HepG2 (cell line): Measurements from ENCODE around the gene DHRS13. TPM values are rescaled to one million over a fixed set of nuclear protein-coding genes. Genes with fewer than 3 reads are reported as not detected.

Experiments
- BRF2 ChIP-seq: sonication (generic); formaldehyde crosslinking; IDR thresholded peaks from 2 replicates; pipeline ENCODE4 v1.8.1; 2022; ENCODE audit warnings: mild to moderate bottlenecking, missing genetic modification reagents
- CEBPB ChIP-seq: IDR thresholded peaks from 2 replicates; pipeline ENCODE4 v1.6.1; 2011; ENCODE audit warnings: low read depth, low read length, improper control_type of control experiment, borderline replicate concordance
- FOXO1 ChIP-seq: sonication (generic); formaldehyde crosslinking; IDR thresholded peaks from 2 replicates; pipeline ENCODE4 v1.4.0; 2020; ENCODE audit warnings: missing genetic modification reagents
- HES4 ChIP-seq: sonication (generic); formaldehyde crosslinking; IDR thresholded peaks from 2 replicates; pipeline ENCODE4 v1.9.0; 2021; ENCODE audit warnings: mild to moderate bottlenecking, missing genetic modification reagents, borderline replicate concordance
- MTF2 ChIP-seq: sonication (generic); formaldehyde crosslinking; IDR thresholded peaks from 2 replicates; pipeline ENCODE4 v1.5.0; 2020; ENCODE audit warnings: missing genetic modification reagents, borderline replicate concordance
- MZF1 ChIP-seq: sonication (generic); formaldehyde crosslinking; IDR thresholded peaks from 2 replicates; pipeline ENCODE4 v1.8.1; 2023; ENCODE audit warnings: mild to moderate bottlenecking, missing genetic modification reagents, borderline replicate concordance
- NAIF1 ChIP-seq: sonication (generic); formaldehyde crosslinking; IDR thresholded peaks from 2 replicates; pipeline ENCODE4 v1.5.0; 2020; ENCODE audit warnings: mild to moderate bottlenecking, missing genetic modification reagents, borderline replicate concordance
- NCOA5 ChIP-seq: sonication (generic); formaldehyde crosslinking; IDR thresholded peaks from 2 replicates; pipeline ENCODE4 v1.4.0; 2020; ENCODE audit warnings: missing genetic modification reagents
- NCOR1 ChIP-seq: fragments of 200-600 bp; sonication (generic); IDR thresholded peaks from 2 replicates; pipeline ENCODE4 v1.7.0; 2017; ENCODE audit warnings: antibody characterized with exemption, low read length, borderline replicate concordance
- PAX8 ChIP-seq: sonication (generic); formaldehyde crosslinking; IDR thresholded peaks from 2 replicates; pipeline ENCODE4 v1.8.0; 2022; ENCODE audit warnings: mild to moderate bottlenecking, missing genetic modification reagents, borderline replicate concordance
- RAD51 ChIP-seq: fragments of 450-650 bp; IDR thresholded peaks from 2 replicates; pipeline ENCODE4 v1.6.1; 2016; ENCODE audit warnings: borderline replicate concordance
- RORA ChIP-seq: sonication (generic); formaldehyde crosslinking; IDR thresholded peaks from 2 replicates; pipeline ENCODE4 v1.5.0; 2020; ENCODE audit warnings: mild to moderate bottlenecking, missing genetic modification reagents, moderate library complexity
- SRSF1 ChIP-seq: fragments of 200-400 bp; formaldehyde crosslinking; optimal IDR thresholded peaks from 2 replicates; pipeline ENCODE3; 2017; ENCODE audit warnings: mild to moderate bottlenecking, low read depth, low read length, moderate library complexity
- YEATS2 ChIP-seq: sonication (generic); formaldehyde crosslinking; IDR thresholded peaks from 2 replicates; pipeline ENCODE4 v1.4.0; 2020; ENCODE audit warnings: missing genetic modification reagents, borderline replicate concordance
- ZKSCAN8 ChIP-seq: IDR thresholded peaks from 2 replicates; pipeline ENCODE4 v1.6.1; 2016; ENCODE audit warnings: borderline replicate concordance, missing genetic modification reagents, missing compliant biosample characterization
- ZNF251 ChIP-seq: sonication (generic); formaldehyde crosslinking; IDR thresholded peaks from 2 replicates; pipeline ENCODE4 v1.9.0; 2021; ENCODE audit warnings: mild to moderate bottlenecking, missing genetic modification reagents
- ZNF292 ChIP-seq: sonication (generic); formaldehyde crosslinking; IDR thresholded peaks from 2 replicates; pipeline ENCODE4 v1.8.1; 2022; ENCODE audit warnings: mild to moderate bottlenecking, low read depth, missing genetic modification reagents, borderline replicate concordance
- ZNF569 ChIP-seq: sonication (generic); formaldehyde crosslinking; IDR thresholded peaks from 2 replicates; pipeline ENCODE4 v1.5.0; 2020; ENCODE audit warnings: mild to moderate bottlenecking, missing genetic modification reagents, moderate library complexity, borderline replicate concordance
- ZNF678 ChIP-seq: sonication (generic); formaldehyde crosslinking; IDR thresholded peaks from 2 replicates; pipeline ENCODE4 v1.4.0; 2020; ENCODE audit warnings: mild to moderate bottlenecking, missing genetic modification reagents
- polyA plus RNA-seq, 8 experiments: library from polyadenylated mRNA; depleted of rRNA in 3 of 8; stranded (reverse) in 7 of 8; unstranded in 1 of 8; fragments of >200 nt; fragmentation: Illumina TruSeq in 4 of 8; extraction: Trizol in 4 of 8; gene quantifications; 2 replicates each; pipeline versions ENCODE4 v1.2.1 to v1.2.3, GENCODE V29; 2011 to 2016; ENCODE audit warnings: low read depth in 4 of 8, missing spikeins in 1 of 8, mixed read lengths in 1 of 8; ENCODE audit not compliant: insufficient read depth in 1 of 8
- total RNA-seq, 5 experiments: library from RNA; depleted of rRNA; stranded (reverse); fragments of >200 nt; fragmentation: Illumina TruSeq; extraction: Trizol; gene quantifications; 2 replicates each; pipeline ENCODE4 v1.2.3, GENCODE V29; 2016; ENCODE audit warnings: low read depth in 1 of 5
- TF ChIP-seq, protein P1 (sequence below): sonication (generic); formaldehyde crosslinking; IDR thresholded peaks from 2 replicates; pipeline ENCODE4 v1.4.0; 2020; ENCODE audit warnings: mild to moderate bottlenecking, missing genetic modification reagents
- TF ChIP-seq, protein P2 (sequence below): IDR thresholded peaks from 2 replicates; pipeline ENCODE4 v1.4.0; 2020; ENCODE audit warnings: mild to moderate bottlenecking, missing genetic modification reagents
- TF ChIP-seq, protein P3 (sequence below): sonication (generic); formaldehyde crosslinking; IDR thresholded peaks from 2 replicates; pipeline ENCODE4 v1.4.0; 2020; ENCODE audit warnings: mild to moderate bottlenecking, low read depth, missing genetic modification reagents

DHRS13 gene
- total and polyA plus RNA-seq, 2 of the 13 experiments (the other 11 are each of a cell fraction or from before 2014, with no cell fraction given): 11.8 to 12.6 TPM

- TF ChIP-seq BRF2 (CRISPR knock-in tag) (no peak), HES4 (CRISPR knock-in tag) (no peak), SRSF1 (no peak), NCOA5 (CRISPR knock-in tag) (no peak), NCOR1 (no peak), ZNF678 (CRISPR knock-in tag) (no peak), RORA (CRISPR knock-in tag) (no peak), CEBPB (no peak), PAX8 (CRISPR knock-in tag) (no peak), RAD51 (no peak), ZNF292 (CRISPR knock-in tag) (no peak), MTF2 (no peak), NAIF1 (no peak), MZF1 (CRISPR knock-in tag) (no peak), FOXO1 (CRISPR knock-in tag) (no peak), YEATS2 (CRISPR knock-in tag) (peak; percentile 33; the same call in 1 of the 2 replicates), ZKSCAN8 (CRISPR knock-in tag) (no peak), ZNF251 (CRISPR knock-in tag) (no peak), ZNF569 (CRISPR knock-in tag) (no peak)
- TF ChIP-seq, protein P1, sequence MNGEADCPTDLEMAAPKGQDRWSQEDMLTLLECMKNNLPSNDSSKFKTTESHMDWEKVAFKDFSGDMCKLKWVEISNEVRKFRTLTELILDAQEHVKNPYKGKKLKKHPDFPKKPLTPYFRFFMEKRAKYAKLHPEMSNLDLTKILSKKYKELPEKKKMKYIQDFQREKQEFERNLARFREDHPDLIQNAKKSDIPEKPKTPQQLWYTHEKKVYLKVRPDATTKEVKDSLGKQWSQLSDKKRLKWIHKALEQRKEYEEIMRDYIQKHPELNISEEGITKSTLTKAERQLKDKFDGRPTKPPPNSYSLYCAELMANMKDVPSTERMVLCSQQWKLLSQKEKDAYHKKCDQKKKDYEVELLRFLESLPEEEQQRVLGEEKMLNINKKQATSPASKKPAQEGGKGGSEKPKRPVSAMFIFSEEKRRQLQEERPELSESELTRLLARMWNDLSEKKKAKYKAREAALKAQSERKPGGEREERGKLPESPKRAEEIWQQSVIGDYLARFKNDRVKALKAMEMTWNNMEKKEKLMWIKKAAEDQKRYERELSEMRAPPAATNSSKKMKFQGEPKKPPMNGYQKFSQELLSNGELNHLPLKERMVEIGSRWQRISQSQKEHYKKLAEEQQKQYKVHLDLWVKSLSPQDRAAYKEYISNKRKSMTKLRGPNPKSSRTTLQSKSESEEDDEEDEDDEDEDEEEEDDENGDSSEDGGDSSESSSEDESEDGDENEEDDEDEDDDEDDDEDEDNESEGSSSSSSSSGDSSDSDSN: no peak
- TF ChIP-seq, protein P2, sequence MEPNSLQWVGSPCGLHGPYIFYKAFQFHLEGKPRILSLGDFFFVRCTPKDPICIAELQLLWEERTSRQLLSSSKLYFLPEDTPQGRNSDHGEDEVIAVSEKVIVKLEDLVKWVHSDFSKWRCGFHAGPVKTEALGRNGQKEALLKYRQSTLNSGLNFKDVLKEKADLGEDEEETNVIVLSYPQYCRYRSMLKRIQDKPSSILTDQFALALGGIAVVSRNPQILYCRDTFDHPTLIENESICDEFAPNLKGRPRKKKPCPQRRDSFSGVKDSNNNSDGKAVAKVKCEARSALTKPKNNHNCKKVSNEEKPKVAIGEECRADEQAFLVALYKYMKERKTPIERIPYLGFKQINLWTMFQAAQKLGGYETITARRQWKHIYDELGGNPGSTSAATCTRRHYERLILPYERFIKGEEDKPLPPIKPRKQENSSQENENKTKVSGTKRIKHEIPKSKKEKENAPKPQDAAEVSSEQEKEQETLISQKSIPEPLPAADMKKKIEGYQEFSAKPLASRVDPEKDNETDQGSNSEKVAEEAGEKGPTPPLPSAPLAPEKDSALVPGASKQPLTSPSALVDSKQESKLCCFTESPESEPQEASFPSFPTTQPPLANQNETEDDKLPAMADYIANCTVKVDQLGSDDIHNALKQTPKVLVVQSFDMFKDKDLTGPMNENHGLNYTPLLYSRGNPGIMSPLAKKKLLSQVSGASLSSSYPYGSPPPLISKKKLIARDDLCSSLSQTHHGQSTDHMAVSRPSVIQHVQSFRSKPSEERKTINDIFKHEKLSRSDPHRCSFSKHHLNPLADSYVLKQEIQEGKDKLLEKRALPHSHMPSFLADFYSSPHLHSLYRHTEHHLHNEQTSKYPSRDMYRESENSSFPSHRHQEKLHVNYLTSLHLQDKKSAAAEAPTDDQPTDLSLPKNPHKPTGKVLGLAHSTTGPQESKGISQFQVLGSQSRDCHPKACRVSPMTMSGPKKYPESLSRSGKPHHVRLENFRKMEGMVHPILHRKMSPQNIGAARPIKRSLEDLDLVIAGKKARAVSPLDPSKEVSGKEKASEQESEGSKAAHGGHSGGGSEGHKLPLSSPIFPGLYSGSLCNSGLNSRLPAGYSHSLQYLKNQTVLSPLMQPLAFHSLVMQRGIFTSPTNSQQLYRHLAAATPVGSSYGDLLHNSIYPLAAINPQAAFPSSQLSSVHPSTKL: no peak
- TF ChIP-seq, protein P3, sequence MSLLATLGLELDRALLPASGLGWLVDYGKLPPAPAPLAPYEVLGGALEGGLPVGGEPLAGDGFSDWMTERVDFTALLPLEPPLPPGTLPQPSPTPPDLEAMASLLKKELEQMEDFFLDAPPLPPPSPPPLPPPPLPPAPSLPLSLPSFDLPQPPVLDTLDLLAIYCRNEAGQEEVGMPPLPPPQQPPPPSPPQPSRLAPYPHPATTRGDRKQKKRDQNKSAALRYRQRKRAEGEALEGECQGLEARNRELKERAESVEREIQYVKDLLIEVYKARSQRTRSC (CRISPR knock-in tag): no peak
Observed at GRCh38 chr17:28908640-28909167, 5.8 kb upstream of the DHRS13 start (continued).
